Neural cell (in vitro differentiated cells): ENCODE measurements around the gene MSGN1. TPM values are rescaled to one million over a fixed set of nuclear protein-coding genes. Genes with fewer than 3 reads are reported as not detected.

Experiments
- H2AFZ ChIP-seq: fragments of 200-600, 300-800 bp; sonication (generic), shearing (Covaris generic); 2 replicates; pipeline ENCODE4 v1.6.0; 2014; ENCODE audit warnings: low read depth, mild to moderate bottlenecking, antibody characterized with exemption, low read length, moderate library complexity
- H3F3A ChIP-seq: fragments of 200-600 bp; shearing (Covaris generic); 2 replicates; pipeline ENCODE4 v1.6.1; 2016; ENCODE audit warnings: mild to moderate bottlenecking, moderate library complexity, mixed read lengths, antibody characterized with exemption, low read length; ENCODE audit not compliant: insufficient read depth, poor library complexity, severe bottlenecking
- H3K27ac ChIP-seq: fragments of 200-600, 300-800 bp; sonication (generic), shearing (Covaris generic); 2 replicates; pipeline ENCODE4 v1.5.1; 2014; ENCODE audit warnings: mild to moderate bottlenecking, low read length, moderate library complexity
- H3K27me3 ChIP-seq: fragments of 300-800, 200-600 bp; sonication (generic), shearing (Covaris generic); 2 replicates; pipeline ENCODE4 v1.6.0; 2014; ENCODE audit warnings: mild to moderate bottlenecking, low read depth, low read length, moderate library complexity; ENCODE audit not compliant: insufficient read depth
- H3K36me3 ChIP-seq: fragments of 300-800, 200-600 bp; sonication (generic), shearing (Covaris generic); 2 replicates; pipeline ENCODE4 v1.5.1; 2014; ENCODE audit warnings: mild to moderate bottlenecking, antibody characterized with exemption, low read length, moderate library complexity; ENCODE audit not compliant: insufficient read depth
- H3K4me2 ChIP-seq: fragments of 300-800, 200-600 bp; sonication (generic), shearing (Covaris generic); 2 replicates; pipeline ENCODE4 v1.6.0; 2014; ENCODE audit warnings: mild to moderate bottlenecking, low read length
- H3K4me3 ChIP-seq: fragments of 300-800, 200-600 bp; sonication (generic), shearing (Covaris generic); 2 replicates; pipeline ENCODE4 v1.5.1; 2014; ENCODE audit warnings: mild to moderate bottlenecking, low read length, moderate library complexity
- H3K79me2 ChIP-seq: fragments of 200-600 bp; shearing (Covaris generic); replicated peaks from 2 replicates; pipeline ENCODE4 v1.6.0; 2014; ENCODE audit warnings: mild to moderate bottlenecking, low read length, moderate library complexity; ENCODE audit not compliant: insufficient read depth
- H3K9ac ChIP-seq: fragments of 300-800, 200-600 bp; sonication (generic), shearing (Covaris generic); 2 replicates; pipeline ENCODE4 v1.6.1; 2016; ENCODE audit warnings: mild to moderate bottlenecking, low read length, mixed read lengths
- H3K9me2 ChIP-seq: fragments of 200-600 bp; shearing (Covaris generic); 2 replicates; pipeline ENCODE4 v1.6.1; 2016; ENCODE audit warnings: mild to moderate bottlenecking, low read length, mixed read lengths; ENCODE audit not compliant: insufficient read depth
- H3K9me3 ChIP-seq: fragments of 200-600, 300-800 bp; sonication (generic), shearing (Covaris generic); 2 replicates; pipeline ENCODE4 v1.6.1; 2016; ENCODE audit warnings: mild to moderate bottlenecking, mixed run types, low read length, moderate library complexity, mixed read lengths
- H4K20me1 ChIP-seq: fragments of 200-600 bp; shearing (Covaris generic); 2 replicates; pipeline ENCODE4 v1.6.1; 2016; ENCODE audit warnings: mild to moderate bottlenecking, mixed run types; ENCODE audit not compliant: insufficient read depth
- EP300 ChIP-seq: fragments of 450-650 bp; conservative IDR thresholded peaks from 2 replicates; pipeline ENCODE4 v1.6.1; 2014; ENCODE audit warnings: antibody characterized with exemption, mild to moderate bottlenecking, moderate library complexity; ENCODE audit not compliant: poor library complexity, severe bottlenecking
- EZH2 ChIP-seq: fragments of 200-600, 300-800 bp; shearing (Covaris generic), sonication (generic); IDR thresholded peaks from 2 replicates; pipeline ENCODE4 v1.6.1; 2014; ENCODE audit warnings: antibody characterized with exemption, low read length, borderline replicate concordance, mild to moderate bottlenecking; ENCODE audit not compliant: insufficient read depth, poor library complexity, severe bottlenecking
- MXI1 ChIP-seq: fragments of 450-650 bp; conservative IDR thresholded peaks from 2 replicates; pipeline ENCODE4 v1.6.1; 2014; ENCODE audit warnings: antibody characterized with exemption, mild to moderate bottlenecking; ENCODE audit not compliant: poor library complexity, severe bottlenecking
- POLR2AphosphoS5 ChIP-seq: IDR thresholded peaks from 2 replicates; pipeline ENCODE4 v1.6.1; 2012
- RAD21 ChIP-seq: fragments of 450-650 bp; conservative IDR thresholded peaks from 2 replicates; pipeline ENCODE4 v1.6.1; 2014; ENCODE audit warnings: antibody characterized with exemption, mild to moderate bottlenecking, moderate library complexity
- SMC3 ChIP-seq: fragments of 450-650 bp; conservative IDR thresholded peaks from 2 replicates; pipeline ENCODE4 v1.6.1; 2014; ENCODE audit warnings: antibody characterized with exemption, mild to moderate bottlenecking, moderate library complexity; ENCODE audit not compliant: poor library complexity
- TAF1 ChIP-seq: IDR thresholded peaks from 2 replicates; pipeline ENCODE4 v1.6.1; 2012; ENCODE audit warnings: low read depth
- polyA plus RNA-seq: library from polyadenylated mRNA; depleted of rRNA; stranded (reverse); fragments of >200 nt; gene quantifications from 2 replicates; pipeline ENCODE4 v1.2.3, GENCODE V29; 2014
- TF ChIP-seq, protein P1 (sequence below): fragments of 450-650 bp; IDR thresholded peaks from 2 replicates; pipeline ENCODE4 v1.5.1; 2014; ENCODE audit warnings: antibody characterized with exemption, mild to moderate bottlenecking, moderate library complexity; ENCODE audit not compliant: poor library complexity, severe bottlenecking
- TF ChIP-seq, protein P2 (sequence below): IDR thresholded peaks from 2 replicates; pipeline ENCODE4 v1.6.1; 2012; ENCODE audit warnings: borderline replicate concordance

Gene MSGN1
- polyA plus RNA-seq, 1 donor from 2014 or later = not detected

DNA sequence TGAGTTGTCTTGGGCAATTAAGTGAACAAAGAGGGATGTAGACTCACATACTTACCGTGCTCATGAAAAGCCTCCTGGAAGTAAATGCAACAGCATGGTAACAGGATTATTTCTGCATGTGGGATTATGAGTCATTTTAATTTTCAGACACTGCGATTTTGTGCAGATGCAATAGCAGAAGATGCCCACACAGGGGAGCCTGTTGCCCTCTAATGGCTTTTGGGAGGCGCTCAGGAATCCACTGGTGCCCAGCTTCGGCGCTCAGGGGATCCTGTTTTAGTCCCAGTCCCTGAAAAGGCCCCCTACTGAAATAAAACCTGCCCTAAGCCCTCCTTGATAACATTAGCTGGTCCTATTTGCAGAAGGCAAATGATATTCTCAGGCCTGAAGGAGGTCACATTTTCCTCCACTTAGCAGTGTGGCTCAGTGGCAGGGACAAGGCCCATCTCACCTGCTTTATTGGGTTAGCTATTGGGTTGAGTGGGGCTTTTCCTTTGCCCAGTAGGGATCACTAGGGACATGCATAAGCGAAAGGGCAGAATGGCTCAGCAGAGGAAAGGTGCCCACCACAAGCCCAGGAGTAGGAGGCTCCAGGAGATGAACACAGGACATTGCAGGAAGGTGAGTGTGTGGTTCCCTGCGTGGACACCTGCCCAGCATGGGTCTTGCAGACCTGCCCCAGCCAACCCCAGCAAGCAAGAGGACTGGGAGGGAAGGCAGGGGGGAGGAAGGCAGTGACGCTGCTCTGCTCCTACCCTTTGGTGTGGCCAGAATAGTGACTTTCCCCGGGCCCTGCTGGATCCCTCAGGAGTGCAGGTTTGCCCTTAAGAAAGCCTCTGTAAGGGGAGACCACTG is 35.7 kb downstream of the MSGN1 start:
- Histone ChIP-seq H3K27me3 (no peaks in the 10 kb centered on the region), H3K9ac (no peak overlapping the region), H3K9me2 (no peaks in the 10 kb centered on the region), H4K20me1 (no peaks in the 10 kb centered on the region), H3K27ac (no peak overlapping the region), H3K79me2 (no peaks in the 10 kb centered on the region), H3K4me2 (no peak overlapping the region), H3K4me3 (no peak overlapping the region), H3F3A (no peaks in the 10 kb centered on the region), H3K36me3 (no peaks in the 10 kb centered on the region), H3K9me3 (no peaks in the 10 kb centered on the region), H2AFZ (no peak overlapping the region)
- TF ChIP-seq SMC3 = peak; percentile 97
- TF ChIP-seq RAD21 = peak; percentile 94
- TF ChIP-seq, protein P1, sequence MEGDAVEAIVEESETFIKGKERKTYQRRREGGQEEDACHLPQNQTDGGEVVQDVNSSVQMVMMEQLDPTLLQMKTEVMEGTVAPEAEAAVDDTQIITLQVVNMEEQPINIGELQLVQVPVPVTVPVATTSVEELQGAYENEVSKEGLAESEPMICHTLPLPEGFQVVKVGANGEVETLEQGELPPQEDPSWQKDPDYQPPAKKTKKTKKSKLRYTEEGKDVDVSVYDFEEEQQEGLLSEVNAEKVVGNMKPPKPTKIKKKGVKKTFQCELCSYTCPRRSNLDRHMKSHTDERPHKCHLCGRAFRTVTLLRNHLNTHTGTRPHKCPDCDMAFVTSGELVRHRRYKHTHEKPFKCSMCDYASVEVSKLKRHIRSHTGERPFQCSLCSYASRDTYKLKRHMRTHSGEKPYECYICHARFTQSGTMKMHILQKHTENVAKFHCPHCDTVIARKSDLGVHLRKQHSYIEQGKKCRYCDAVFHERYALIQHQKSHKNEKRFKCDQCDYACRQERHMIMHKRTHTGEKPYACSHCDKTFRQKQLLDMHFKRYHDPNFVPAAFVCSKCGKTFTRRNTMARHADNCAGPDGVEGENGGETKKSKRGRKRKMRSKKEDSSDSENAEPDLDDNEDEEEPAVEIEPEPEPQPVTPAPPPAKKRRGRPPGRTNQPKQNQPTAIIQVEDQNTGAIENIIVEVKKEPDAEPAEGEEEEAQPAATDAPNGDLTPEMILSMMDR = peak; percentile 93
- no peak for TF ChIP-seq TAF1

DNA sequence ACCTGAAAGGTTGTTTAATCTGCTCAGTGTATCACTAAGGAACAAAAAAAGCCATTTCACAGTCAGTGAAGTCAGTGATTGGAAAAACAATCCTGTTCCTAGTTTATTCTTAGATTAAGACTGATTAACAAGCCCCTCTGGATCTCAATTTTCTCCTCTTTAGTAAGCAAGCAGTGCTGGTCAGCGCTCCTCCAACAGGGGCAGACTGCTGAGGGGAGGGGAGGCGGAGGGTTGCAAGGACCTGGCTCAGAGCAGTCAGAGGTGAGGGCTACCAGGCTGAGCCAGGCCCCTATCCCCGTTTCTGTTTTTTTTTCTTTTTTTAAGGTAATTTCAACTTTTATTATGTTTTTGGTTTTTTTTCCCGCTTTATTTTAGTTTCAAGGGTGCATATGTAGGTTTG is 37.5 kb downstream of the MSGN1 start:
- H2AFZ ChIP-seq = no peak overlapping the region
- H4K20me1 ChIP-seq = no peaks in the 10 kb centered on the region
- H3K27ac ChIP-seq = no peak overlapping the region
- H3K79me2 ChIP-seq = no peaks in the 10 kb centered on the region
- no peak overlapping the region for H3K4me3 ChIP-seq
- H3K4me2 ChIP-seq = no peak overlapping the region
- H3K9me2 ChIP-seq = no peaks in the 10 kb centered on the region
- no peaks in the 10 kb centered on the region for H3K36me3 ChIP-seq
- H3K9ac ChIP-seq = no peak overlapping the region
- no peak for TF ChIP-seq TAF1
- TF ChIP-seq EZH2 = no peak
- TF ChIP-seq RAD21 = no peak
- TF ChIP-seq EP300 = no peak
- TF ChIP-seq, protein P2, sequence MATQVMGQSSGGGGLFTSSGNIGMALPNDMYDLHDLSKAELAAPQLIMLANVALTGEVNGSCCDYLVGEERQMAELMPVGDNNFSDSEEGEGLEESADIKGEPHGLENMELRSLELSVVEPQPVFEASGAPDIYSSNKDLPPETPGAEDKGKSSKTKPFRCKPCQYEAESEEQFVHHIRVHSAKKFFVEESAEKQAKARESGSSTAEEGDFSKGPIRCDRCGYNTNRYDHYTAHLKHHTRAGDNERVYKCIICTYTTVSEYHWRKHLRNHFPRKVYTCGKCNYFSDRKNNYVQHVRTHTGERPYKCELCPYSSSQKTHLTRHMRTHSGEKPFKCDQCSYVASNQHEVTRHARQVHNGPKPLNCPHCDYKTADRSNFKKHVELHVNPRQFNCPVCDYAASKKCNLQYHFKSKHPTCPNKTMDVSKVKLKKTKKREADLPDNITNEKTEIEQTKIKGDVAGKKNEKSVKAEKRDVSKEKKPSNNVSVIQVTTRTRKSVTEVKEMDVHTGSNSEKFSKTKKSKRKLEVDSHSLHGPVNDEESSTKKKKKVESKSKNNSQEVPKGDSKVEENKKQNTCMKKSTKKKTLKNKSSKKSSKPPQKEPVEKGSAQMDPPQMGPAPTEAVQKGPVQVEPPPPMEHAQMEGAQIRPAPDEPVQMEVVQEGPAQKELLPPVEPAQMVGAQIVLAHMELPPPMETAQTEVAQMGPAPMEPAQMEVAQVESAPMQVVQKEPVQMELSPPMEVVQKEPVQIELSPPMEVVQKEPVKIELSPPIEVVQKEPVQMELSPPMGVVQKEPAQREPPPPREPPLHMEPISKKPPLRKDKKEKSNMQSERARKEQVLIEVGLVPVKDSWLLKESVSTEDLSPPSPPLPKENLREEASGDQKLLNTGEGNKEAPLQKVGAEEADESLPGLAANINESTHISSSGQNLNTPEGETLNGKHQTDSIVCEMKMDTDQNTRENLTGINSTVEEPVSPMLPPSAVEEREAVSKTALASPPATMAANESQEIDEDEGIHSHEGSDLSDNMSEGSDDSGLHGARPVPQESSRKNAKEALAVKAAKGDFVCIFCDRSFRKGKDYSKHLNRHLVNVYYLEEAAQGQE = no peak
- no peak for TF ChIP-seq SMC3
- no peak for TF ChIP-seq MXI1
- TF ChIP-seq, protein P1 = no peak
- no peak for TF ChIP-seq POLR2AphosphoS5
- no peaks in the 10 kb centered on the region for H3F3A ChIP-seq
- no peaks in the 10 kb centered on the region for H3K27me3 ChIP-seq
- H3K9me3 ChIP-seq = no peaks in the 10 kb centered on the region
